Measurements from ENCODE around the gene SMCHD1. TPM values are rescaled to one million over a fixed set of nuclear protein-coding genes. Genes with fewer than 3 reads are reported as not detected.

The SMCHD1 gene
- total and polyA plus RNA-seq, 2 donors (not counting 1 experiment from before 2014, with no cell fraction given), result 54.2 to 380 TPM

GRCh38 chr18:2683055-2683454 lies 27.5 kb downstream of the SMCHD1 start:
- no peak overlapping the region for H3K9ac ChIP-seq (ENCODE audit: low read length)
- intact Hi-C loops (cut with micrococcal nuclease), result loop anchor here (5.0 kb wide), 1 partner anchor 34 kb away; no protein-coding TSS in a partner anchor
- no peaks in the 10 kb centered on the region for H3K27me3 ChIP-seq (replicated peaks in 1 of 4; ENCODE audit: control extremely low read depth in 1 of 4, control insufficient read depth in 3 of 4, insufficient read depth in 4 of 4, low read length in 3 of 4)
- H4K20me1 ChIP-seq (ENCODE audit: control insufficient read depth, insufficient read depth, low read length, poor library complexity, severe bottlenecking), result peaks cover 13% of the 10 kb centered on the region
- H3K4me2 ChIP-seq (replicated peaks; ENCODE audit: low read depth, low read length, poor library complexity, severe bottlenecking), result no peak overlapping the region
- CTCF ChIA-PET, result interaction anchor here (1.3 kb wide), 1 partner anchor 112 kb away, joined by 5 read pairs; the partner anchor contains the start of genes METTL4 and NDC80
- Mint-ChIP-seq H3K27me3 (no peaks in the 10 kb centered on the region), H3K9me3 (ENCODE audit: insufficient read depth) (peaks cover 10% of the 10 kb centered on the region), H3K4me3 (no peak overlapping the region), H3K4me1 (peaks cover 41% of the 10 kb centered on the region), H3K27ac (peak overlapping the region; percentile 73)
- peak overlapping the region in 1 of 2 donors; percentile 49 for H3K27ac ChIP-seq (ENCODE audit: low read length in 2 of 2)
- TF ChIP-seq EZH2 (IDR thresholded peaks at IDR 0.05; ENCODE audit: borderline replicate concordance, insufficient read depth, low read depth, low read length, poor library complexity, severe bottlenecking) (no peak), CTCF (IDR thresholded peaks at IDR 0.05) (no peak)
- DNase-seq, result no peak
- POLR2A ChIA-PET, result no interaction called here
- H3K9me3 ChIP-seq (ENCODE audit: control extremely low read depth in 1 of 3, control insufficient read depth in 2 of 3, insufficient read depth in 1 of 3, low read length in 2 of 3), result peaks cover 7 to 11% (median 11%) of the 10 kb centered on the region in 3 donors
- no peak for ATAC-seq (ENCODE audit: low read depth)
- H3K4me3 ChIP-seq (ENCODE audit: control extremely low read depth in 1 of 5, extremely low read depth in 1 of 5, insufficient read depth in 1 of 5, low read depth in 2 of 5, low read length in 4 of 5), result no peak overlapping the region
- peaks cover 96% of the 10 kb centered on the region for H3K79me2 ChIP-seq (ENCODE audit: control insufficient read depth, insufficient read depth, low read length)
- no peak overlapping the region for H2AFZ ChIP-seq (ENCODE audit: insufficient read depth, low read depth, low read length, poor library complexity, severe bottlenecking)
- H3K4me1 ChIP-seq (ENCODE audit: control insufficient read depth in 2 of 2, insufficient read depth in 2 of 2, low read length in 2 of 2), result peaks cover 8 to 9% of the 10 kb centered on the region in 2 donors
- H3K36me3 ChIP-seq (replicated peaks in 1 of 2; ENCODE audit: control extremely low read depth in 1 of 2, control insufficient read depth in 1 of 2, extremely low read depth in 1 of 2, insufficient read depth in 2 of 2, low read length in 1 of 2), result peaks cover 20 to 68% of the 10 kb centered on the region in 2 experiments

- Histone ChIP-seq H3K4me3 (ENCODE audit: control extremely low read depth in 1 of 5, extremely low read depth in 1 of 5, insufficient read depth in 1 of 5, low read depth in 2 of 5, low read length in 4 of 5) (no peak overlapping the region), H3K4me2 (replicated peaks; ENCODE audit: low read depth, low read length, poor library complexity, severe bottlenecking) (no peak overlapping the region), H2AFZ (ENCODE audit: insufficient read depth, low read depth, low read length, poor library complexity, severe bottlenecking) (no peak overlapping the region), H3K4me1 (ENCODE audit: control insufficient read depth in 2 of 2, insufficient read depth in 2 of 2, low read length in 2 of 2) (peaks cover 16 to 18% of the 10 kb centered on the region in 2 donors), H3K27ac (ENCODE audit: low read length in 2 of 2) (peak overlapping the region in 1 of 2 donors; percentile 86), H3K79me2 (ENCODE audit: control insufficient read depth, insufficient read depth, low read length) (peaks cover 91% of the 10 kb centered on the region), H3K27me3 (replicated peaks in 1 of 4; ENCODE audit: control extremely low read depth in 1 of 4, control insufficient read depth in 3 of 4, insufficient read depth in 4 of 4, low read length in 3 of 4) (no peaks in the 10 kb centered on the region), H3K36me3 (replicated peaks in 1 of 2; ENCODE audit: control extremely low read depth in 1 of 2, control insufficient read depth in 1 of 2, extremely low read depth in 1 of 2, insufficient read depth in 2 of 2, low read length in 1 of 2) (peaks cover 22 to 81% of the 10 kb centered on the region in 2 experiments), H3K9me3 (ENCODE audit: control extremely low read depth in 1 of 3, control insufficient read depth in 2 of 3, insufficient read depth in 1 of 3, low read length in 2 of 3) (peaks cover 7 to 11% (median 11%) of the 10 kb centered on the region in 3 donors), H4K20me1 (ENCODE audit: control insufficient read depth, insufficient read depth, low read length, poor library complexity, severe bottlenecking) (no peaks in the 10 kb centered on the region), H3K9ac (ENCODE audit: low read length) (no peak overlapping the region)
- Mint-ChIP-seq H3K4me1 (peaks cover 37% of the 10 kb centered on the region), H3K27ac (peak overlapping the region; percentile 66), H3K27me3 (no peaks in the 10 kb centered on the region), H3K9me3 (ENCODE audit: insufficient read depth) (peaks cover 10% of the 10 kb centered on the region), H3K4me3 (peak overlapping the region; percentile 39)
- intact Hi-C loops (cut with micrococcal nuclease), result loop anchor here (2.0 kb wide), 1 partner anchor 20 kb away; no protein-coding TSS in a partner anchor
- DNase-seq, result no peak
- TF ChIP-seq EZH2 (IDR thresholded peaks at IDR 0.05; ENCODE audit: borderline replicate concordance, insufficient read depth, low read depth, low read length, poor library complexity, severe bottlenecking) (no peak), CTCF (IDR thresholded peaks at IDR 0.05) (no peak)
- ATAC-seq (ENCODE audit: low read depth), result no peak
- WGBS (ENCODE audit: insufficient coverage), result 100% methylated on average over 1 of the region's 3 CpGs
- ChIA-PET CTCF (interaction anchor here (2.0 kb wide), 1 partner anchor 50 kb away, joined by 10 read pairs; no protein-coding TSS in a partner anchor), POLR2A (no interaction called here)
Observed at GRCh38 chr18:2686349-2686968, 30.9 kb downstream of the SMCHD1 start.
